GM18508 (cell line): ENCODE data around the gene RYR2.

Experiments used
- ATAC-seq: cut with Tn5 transposase; IDR thresholded peaks from one replicate; pipeline ENCODE4 v1.9.1; 2021; ENCODE audit warnings: moderate number of reproducible peaks; ENCODE audit not compliant: insufficient read depth, unreplicated experiment

Gene RYR2

DNA sequence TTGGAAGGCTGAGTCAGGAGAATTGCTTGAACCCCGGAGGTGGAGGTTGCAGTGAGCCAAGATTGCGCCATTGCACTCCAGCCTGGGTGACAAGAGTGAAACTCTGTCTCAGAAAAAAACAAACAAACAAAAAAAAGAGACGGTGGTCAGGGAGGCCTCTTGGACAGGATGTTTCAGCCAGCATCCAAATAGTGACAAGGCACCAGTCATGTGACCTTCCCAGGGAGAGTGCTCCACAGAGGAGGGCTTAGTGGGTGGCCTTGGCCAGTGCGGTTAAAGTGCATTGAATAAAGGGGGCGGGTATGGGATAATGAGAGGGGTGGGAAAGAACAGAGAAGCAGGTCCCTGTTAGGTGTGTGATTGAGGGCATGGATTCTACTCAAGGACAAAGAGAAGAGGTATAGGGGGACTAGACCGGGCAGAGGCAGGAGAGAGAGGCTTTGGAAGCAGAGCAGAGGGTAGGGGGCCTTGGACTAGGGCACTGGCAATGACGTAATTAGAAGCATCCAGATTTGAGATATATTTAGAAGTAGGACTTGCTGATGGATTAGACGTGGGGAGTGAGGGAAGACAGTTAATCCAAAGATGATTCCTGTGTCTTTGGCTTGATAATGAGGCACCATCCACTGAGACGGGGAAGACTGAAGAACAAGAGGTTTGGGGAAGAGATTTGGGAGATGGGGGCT is 12.0 kb upstream of the RYR2 start:
- no peak for ATAC-seq

DNA sequence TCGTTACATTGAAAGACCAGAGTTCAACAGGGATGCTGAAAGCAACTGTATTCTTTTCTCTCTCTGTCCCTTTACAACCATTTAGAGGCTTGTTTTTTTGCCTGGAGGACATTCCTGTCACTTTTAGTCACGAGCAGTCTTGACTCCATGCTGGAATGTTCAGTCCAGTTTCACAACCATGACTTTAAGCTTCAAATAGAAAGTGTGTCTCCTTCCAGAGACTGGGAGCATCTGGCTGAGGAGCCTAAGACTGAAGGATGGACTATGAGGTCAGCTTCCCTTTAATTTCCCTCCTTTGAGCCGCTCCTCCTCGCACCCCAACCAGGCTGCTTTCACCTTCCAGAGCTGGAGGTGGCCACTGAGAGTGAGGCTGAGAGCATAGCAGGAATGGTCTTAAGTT is 10.5 kb upstream of the RYR2 start:
- no peak for ATAC-seq

DNA sequence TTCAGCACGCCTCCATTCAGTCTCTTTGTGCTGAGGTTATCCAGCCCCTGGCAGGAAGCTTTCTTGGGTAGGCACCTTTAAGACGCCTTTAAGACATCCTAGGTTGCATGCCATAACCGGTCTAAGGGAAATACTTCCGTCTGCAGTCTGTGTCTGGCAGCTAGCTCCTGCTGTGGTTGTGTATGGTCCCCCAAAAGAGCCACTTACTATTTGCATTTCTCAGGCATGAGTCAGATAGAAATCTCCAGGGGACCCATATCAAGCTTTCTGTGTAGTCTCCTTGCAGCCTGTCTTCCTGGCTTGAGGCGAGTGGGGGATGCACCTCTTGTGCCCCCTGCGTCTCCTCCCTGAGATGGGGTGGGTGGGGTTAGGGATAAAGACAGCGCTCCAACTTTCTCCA is 10.0 kb upstream of the RYR2 start:
- ATAC-seq, result peak; percentile 58

DNA sequence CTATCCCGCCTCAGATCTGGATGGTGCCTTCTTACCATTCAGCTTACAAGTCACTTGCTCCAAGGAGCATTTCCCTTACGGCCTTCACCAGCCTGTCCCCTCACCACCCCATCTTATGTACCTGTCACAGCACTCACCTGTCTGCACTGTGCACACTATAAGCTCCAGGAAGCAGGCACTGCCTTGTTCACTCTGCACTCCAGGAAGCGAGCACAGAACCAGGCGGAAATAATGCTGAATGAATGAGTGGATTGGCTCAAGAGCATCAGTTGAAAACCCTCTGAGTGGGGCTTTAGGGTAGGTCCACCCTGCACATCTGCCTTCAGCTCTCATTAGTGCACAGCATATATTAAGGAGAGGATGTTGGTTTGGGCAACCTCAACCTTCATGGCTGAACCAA is 8.9 kb upstream of the RYR2 start:
- no peak for ATAC-seq

DNA sequence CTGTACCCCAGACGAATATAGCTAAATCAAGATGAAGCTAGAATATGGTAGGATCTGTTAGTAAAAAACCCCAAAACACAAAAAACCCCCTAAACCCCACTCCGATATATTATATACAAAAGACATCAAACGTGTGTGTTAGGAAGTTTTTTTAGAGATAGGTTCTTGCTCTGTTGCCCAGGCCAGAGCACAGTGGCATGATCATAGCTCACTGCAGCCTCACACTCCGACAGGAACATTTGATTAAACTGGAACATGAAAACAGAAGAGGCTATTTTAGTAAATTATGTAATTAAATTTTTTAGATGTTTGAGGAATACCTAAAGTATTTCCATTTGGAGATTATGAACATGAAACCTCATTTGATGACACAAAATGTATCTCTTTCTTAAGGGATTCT is 8.2 kb upstream of the RYR2 start:
- no peak for ATAC-seq

DNA sequence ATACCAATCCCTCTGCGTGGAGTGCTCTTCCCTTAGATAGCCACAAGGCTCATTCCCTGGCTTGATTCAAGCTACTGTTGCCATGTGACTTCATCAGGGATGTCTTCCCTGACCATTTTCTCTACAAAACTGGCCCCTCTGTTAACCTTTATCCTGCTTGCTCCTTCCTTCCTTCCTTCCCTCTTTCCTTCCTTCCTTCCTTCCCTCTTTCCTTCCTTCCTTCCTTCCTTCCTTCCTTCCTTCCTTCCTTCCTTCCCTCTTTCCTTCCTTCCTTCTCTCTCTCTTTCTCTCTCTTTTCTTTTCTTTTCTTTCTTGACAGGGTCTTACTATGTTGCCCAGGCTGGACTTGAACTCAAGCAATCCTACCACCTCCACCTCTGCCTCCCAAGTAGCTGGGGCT is 6.2 kb upstream of the RYR2 start:
- no peak for ATAC-seq

DNA sequence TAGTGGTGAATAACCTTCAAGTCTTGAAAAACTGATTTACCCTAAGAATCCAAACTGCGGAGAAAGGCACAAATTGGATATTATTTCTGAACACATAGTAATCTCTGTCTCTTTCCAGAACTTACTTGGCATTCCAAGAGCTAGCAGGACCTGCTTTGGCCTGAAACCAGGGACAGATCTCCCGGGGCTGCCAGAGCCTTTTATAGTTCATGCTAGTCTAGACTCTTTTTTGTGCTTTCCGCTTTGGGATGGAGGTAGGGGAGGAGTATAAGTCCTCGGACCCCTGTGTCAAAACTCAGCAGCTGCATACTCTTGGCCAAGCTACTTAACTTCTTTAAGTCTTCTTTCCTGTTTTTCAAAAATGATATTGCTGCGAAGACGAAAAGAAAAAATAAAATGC is 3.8 kb upstream of the RYR2 start:
- no peak for ATAC-seq

DNA sequence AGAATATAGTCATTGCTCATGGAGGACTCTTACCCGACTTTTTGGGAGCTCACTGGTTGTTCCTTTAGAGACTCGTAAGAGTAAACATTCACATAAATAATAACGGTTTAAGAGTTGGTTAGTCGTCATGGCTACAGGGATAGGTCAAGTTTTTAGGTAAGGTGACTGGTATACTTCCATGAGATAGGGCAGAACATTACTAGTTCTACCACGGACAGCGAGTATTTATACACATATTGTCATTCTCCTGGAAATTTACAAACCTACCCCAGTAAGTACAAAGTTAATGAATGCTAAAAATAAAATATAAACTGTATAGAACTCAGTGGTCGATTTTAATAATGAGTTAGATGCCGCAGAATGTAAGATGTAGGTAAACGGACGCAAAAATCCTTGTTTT is 1.2 kb upstream of the RYR2 start:
- no peak for ATAC-seq

DNA sequence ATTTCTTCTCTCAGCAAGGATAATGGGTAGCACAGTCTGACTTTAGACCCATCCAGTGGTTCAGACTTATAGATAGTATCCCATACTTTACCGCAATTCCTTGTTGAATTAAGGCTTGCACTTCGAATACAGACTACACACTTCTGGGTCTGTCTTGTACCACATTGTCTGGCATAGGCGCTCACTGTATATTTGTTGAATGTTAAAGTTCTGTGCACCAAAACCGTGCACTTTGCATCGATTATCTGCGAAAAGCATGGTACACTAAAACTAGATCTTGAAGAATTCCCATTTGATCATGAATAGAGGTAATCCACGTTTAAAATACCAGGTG is 556 bp upstream of the RYR2 start:
- ATAC-seq, result no peak

DNA sequence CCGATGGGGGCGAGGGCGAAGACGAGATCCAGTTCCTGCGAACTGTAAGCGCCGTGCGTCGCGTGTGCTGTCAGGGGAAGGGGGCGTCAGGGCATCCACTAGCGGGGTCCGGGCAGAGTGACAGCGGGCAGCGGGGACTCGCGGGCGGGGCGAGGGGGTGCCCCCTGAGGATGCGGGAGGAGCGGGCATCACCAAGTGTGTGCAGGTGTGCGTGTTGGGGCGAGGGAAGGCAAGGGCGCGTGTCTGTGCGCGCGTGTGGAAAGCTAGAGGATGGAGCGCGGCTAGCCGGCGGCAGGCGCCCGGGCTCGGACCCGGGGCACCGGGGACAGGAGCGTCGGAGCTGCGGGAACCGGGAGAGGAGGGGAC is 525 bp downstream of the RYR2 start:
- ATAC-seq, result no peak

DNA sequence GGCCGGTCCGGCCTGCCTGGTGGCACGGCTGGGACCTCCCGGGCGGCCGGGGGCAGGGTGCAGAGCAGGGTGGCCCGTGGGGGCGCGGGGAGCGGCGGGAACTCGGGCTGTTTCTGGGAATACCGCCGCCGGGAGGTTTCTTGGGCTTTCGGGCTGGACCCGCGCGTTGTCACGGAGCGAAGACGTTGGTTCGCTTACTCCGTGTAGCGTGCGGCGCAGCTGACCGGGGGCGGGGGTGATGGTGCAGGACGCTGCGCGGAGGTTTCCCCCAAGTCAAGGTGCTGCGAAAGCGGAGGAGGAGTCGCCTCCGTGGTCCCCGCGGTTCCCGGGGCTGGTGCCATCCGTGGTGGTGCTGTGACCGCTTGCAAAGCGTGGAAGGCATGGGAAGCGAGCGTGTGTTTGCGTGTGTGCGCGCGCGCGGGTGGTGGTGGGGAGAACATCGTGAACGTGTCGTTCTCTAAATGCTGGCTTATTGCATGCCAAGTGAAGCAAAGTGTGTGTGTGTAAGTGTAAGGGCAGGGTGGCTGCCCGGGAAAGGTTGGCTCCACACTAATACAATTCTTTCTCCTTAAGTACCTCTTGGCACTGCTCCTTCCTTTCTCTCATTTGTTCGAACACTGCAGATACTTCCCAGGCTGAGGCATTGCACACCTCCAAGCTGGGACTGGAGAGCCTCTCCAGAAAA is 1.1 kb downstream of the RYR2 start:
- ATAC-seq, result no peak

DNA sequence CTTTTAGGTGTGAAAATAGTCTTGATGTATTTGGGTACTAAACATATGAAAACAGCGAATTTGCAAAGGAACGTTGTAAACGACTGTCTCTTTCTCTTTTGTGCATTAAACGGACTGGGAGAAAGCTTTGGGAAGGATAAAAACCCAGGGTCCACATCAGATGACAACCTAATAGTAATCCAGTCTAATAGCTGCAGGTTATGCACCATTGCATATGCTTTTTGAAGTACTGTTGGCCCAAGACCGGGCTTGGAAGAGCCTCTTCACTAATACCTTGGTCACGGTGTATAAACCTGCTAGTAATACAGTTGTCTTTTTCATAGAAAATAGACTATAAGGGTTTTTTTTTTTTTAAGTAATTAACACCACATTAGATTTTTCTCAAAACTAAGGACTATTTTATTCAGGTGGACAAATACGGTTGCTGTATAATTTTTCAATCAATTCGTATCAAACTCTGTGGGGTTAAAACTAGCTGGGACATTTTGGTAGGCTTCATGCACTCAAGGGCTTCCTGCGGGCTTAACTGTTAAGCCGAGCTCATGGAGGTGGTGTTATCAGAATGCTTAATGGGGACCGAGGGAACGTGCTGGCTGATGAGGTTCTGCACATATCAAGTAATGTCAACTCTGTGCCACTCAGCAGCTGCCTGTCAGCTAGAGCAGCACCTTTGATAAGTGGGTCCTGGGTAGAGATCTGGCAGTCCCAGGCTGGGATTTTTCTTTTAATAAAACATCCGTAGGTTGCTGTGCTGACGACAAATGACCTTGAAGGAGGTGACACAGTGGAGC is 2.1 kb downstream of the RYR2 start:
- ATAC-seq, result no peak

DNA sequence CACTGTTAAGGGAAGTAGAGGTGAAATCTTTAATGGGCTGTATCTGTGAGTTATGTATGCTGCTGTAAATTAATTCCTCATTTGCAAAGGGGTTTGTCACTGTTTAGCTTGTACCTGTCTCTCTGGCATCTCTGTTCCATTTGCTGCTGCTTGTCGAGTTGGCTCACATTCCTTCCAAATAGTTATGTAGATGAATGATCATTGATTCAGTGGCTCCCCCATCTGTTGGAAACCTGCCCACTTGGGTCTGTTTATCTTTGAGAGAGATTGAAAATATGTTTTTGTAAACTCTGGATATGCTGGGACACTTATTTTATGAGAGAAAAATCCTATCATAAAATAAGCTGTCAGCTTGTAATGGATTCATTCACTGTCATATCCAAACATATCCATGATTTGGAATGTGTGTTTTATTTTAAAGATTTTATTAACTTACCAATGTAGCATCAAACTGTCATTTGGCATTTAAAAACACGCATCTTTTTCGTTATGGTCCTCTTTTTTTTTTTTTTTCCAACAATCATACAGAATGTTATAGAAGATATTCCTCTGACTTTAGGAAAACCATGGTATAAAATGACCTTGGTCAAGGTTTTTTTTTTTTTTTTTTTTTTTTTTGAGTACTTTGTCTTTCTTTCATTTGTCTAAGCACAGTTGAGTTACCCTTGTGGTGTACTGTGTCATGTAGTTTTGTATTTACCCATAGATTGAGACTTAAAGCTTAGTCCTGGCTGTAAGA is 3.5 kb downstream of the RYR2 start:
- no peak for ATAC-seq

DNA sequence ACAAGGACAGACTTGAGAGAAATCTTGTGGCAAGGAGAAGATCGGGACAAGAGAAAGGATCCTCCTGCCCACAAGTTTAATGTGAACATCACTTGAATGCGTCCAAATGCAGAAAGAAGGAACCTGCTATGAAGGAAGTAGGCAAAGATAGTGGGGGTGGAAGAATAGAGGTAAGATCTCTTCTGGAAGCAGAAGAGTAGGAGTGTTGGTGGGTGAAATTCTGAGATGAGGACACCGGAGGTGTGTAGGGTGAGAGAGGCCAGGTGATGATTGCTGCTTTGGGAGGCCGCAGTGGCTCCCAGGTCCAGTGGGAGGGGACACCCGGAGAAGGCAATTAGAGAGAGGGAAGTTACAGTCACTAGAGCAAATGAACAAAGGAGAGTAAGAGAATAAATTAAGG is 6.8 kb downstream of the RYR2 start:
- ATAC-seq, result no peak

DNA sequence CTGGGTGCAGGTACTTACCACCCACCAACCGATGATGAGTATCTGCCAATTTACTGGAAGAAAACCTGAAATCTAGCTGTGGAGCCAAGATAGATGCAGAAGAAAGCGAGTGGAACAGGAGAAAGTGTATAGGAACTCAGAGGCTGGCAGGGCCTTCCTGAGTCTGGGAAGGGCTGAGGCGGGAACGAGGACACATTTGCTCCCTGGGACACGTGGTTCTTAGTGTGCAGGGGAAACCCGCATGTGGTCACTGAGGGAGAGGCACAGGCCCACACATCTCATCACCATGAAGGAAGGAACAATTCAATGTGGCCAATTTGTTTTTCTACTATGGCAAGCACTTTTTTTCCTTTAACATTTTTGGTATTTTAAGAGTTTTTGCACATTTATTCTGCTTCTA is 8.2 kb downstream of the RYR2 start:
- ATAC-seq, result no peak

DNA sequence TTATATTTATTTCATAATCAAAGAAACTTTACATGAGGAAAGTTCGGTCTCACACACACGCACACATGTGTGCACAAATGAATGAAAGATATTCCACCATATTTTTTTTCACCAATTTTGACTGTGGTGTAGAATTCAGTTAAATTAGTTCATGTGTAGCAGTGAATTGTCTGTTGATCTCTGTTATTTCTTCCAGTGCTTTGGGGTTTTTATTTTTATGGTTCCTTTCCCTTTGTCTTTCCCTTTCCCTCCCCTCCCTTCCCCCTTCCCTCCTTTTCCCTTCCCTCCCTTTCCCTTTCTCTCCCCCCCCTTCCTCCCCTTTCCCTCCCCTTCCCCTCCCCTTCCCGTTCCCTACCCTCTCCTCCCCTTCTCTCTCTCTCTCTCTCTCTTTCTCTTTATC is 8.9 kb downstream of the RYR2 start:
- no peak for ATAC-seq

DNA sequence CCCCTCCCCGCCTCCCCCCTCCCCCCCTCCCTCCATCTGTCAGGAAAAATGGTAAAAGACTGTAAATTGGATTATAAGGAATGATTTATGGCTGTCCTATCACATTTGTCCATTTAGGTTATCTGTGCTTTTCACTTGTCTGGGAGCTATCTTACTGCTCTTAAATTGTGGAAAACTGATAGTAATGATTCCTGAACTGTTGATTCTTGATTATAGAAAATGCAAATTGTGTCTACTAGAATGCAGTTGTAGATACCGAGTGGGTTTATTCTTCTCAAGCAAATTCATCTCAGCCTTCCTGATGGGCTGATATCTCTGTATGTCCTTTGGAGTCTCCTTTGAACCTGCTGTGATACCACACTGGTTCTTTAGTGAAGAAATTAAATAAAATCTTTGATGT is 12.3 kb downstream of the RYR2 start:
- no peak for ATAC-seq

DNA sequence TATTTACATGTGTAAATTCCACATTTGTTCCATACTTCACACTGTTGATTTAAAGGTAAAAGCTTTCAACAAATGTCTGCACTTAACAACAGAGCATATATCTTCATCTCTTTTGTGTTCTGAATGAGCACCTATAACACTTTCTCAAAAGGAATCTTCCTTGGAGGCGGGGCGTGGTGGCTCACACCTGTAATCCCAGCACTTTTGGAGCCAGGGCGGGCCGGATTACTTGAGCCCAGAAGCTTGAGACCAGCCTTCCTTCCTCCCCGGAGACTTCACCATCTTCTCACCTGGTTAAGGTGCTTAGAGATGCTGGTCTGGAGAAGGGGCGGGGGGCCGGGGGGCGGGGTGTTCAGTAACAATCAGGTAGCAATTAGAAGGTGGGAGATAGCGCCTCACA is 16.5 kb downstream of the RYR2 start:
- ATAC-seq, result no peak

DNA sequence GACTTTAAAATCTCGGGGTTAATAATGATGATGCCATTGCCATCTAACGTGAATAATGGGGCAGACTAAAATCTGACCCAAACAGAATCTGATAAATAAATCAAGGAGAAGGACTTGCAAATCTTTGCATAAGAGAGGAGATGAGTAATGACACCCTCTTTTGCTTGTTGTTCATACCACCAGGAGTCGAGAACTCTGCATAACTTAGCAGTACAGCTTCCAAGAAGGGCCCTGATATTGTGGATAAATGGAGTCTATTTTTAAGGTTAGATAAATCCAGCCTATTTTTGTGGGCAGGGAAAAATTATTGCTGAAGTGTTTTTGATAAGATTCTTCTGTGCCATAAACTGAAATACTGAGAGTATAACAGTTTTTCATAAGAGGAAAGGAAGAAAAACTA is 17.3 kb downstream of the RYR2 start:
- no peak for ATAC-seq

DNA sequence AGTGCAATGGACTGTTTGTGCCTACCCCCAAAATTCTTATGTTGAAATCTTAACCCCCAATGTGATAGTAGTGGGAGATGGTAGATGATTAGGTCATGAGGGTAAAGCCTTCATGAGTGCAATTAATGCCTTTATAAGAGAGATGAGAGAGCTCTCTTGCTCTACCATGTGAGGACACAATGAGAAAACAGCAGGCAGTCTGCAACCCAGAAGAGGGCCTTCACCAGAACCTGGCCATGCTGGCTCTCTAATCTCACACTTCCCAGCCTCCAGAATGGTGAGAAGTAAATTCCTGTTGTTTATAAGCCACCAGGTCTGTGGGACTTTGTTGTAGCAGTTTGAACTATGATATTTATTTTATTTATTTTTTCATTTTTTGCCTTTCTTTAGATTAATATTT is 21.0 kb downstream of the RYR2 start:
- ATAC-seq, result no peak

DNA sequence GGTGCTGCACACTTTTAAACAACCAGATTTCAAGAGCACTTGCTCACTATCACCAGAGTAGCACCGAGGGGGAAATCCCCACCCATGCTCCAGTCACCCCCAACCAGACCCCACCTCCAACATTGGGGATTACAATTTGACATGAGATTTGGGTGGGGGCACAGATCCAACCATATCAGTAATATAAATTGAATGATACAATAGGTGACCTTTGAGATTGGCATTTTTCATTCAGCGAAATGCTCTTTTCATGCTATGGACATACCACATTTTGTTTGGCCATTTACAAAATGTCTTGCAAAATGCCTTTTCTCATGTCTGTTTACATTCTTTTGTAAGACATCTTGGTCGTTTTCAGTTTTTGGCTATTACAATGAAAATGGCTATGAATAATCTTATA is 23.9 kb downstream of the RYR2 start:
- ATAC-seq, result no peak
